ENCODE measurements around the gene HS6ST2. TPM values are rescaled to one million over a fixed set of nuclear protein-coding genes. Genes with fewer than 3 reads are reported as not detected.
A peak's percentile ranks its signal among the peaks of the same experiment; 100 is the strongest.

The HS6ST2 gene
- total RNA-seq, 1 donor from 2014 or later: 6.0 TPM

- DNase-seq: no peak
Observed at GRCh38 chrX:132790329-132790728, 168.1 kb downstream of the HS6ST2 start.

GRCh38 chrX:132786217-132786616 lies 172.2 kb downstream of the HS6ST2 start:
- DNase-seq: no peak

GRCh38 chrX:132778917-132779316 lies 179.5 kb downstream of the HS6ST2 start:
- DNase-seq: no peak

GRCh38 chrX:132776486-132777210 lies 181.8 kb downstream of the HS6ST2 start:
- no peak for DNase-seq

GRCh38 chrX:132775263-132775823 lies 183.1 kb downstream of the HS6ST2 start:
- DNase-seq: no peak

- no peak for DNase-seq
Observed at GRCh38 chrX:132774010-132774714, 184.3 kb downstream of the HS6ST2 start.

GRCh38 chrX:132769609-132770008 lies 188.8 kb downstream of the HS6ST2 start:
- no peak for DNase-seq

GRCh38 chrX:132766452-132766851 lies 192.0 kb downstream of the HS6ST2 start:
- no peak for DNase-seq

GRCh38 chrX:132763528-132763927 lies 194.9 kb downstream of the HS6ST2 start:
- no peak for DNase-seq

GRCh38 chrX:132758759-132759158 lies 199.7 kb downstream of the HS6ST2 start:
- DNase-seq: no peak

GRCh38 chrX:132757066-132757623 lies 201.3 kb downstream of the HS6ST2 start:
- DNase-seq: no peak

- DNase-seq: no peak
Observed at GRCh38 chrX:132756439-132756838, 202.0 kb downstream of the HS6ST2 start.

- DNase-seq: peak; percentile 17
Observed at GRCh38 chrX:132751063-132751690, 207.3 kb downstream of the HS6ST2 start.

- DNase-seq: peak; percentile 2
Observed at GRCh38 chrX:132750331-132751062, 207.9 kb downstream of the HS6ST2 start.

GRCh38 chrX:132749406-132749805 lies 209.0 kb downstream of the HS6ST2 start:
- DNase-seq: no peak

- DNase-seq: no peak
Observed at GRCh38 chrX:132748909-132749308, 209.5 kb downstream of the HS6ST2 start.

GRCh38 chrX:132748268-132748667 lies 210.2 kb downstream of the HS6ST2 start:
- DNase-seq: no peak

- no peak for DNase-seq
Observed at GRCh38 chrX:132745593-132745992, 212.8 kb downstream of the HS6ST2 start.

- no peak for DNase-seq
Observed at GRCh38 chrX:132744470-132744869, 214.0 kb downstream of the HS6ST2 start.

- no peak for DNase-seq
Observed at GRCh38 chrX:132743086-132743485, 215.3 kb downstream of the HS6ST2 start.

- DNase-seq: no peak
Observed at GRCh38 chrX:132742246-132742645, 216.2 kb downstream of the HS6ST2 start.

GRCh38 chrX:132741689-132742088 lies 216.7 kb downstream of the HS6ST2 start:
- DNase-seq: no peak
